Measurements from ENCODE around the gene PDE4D.

DNA sequence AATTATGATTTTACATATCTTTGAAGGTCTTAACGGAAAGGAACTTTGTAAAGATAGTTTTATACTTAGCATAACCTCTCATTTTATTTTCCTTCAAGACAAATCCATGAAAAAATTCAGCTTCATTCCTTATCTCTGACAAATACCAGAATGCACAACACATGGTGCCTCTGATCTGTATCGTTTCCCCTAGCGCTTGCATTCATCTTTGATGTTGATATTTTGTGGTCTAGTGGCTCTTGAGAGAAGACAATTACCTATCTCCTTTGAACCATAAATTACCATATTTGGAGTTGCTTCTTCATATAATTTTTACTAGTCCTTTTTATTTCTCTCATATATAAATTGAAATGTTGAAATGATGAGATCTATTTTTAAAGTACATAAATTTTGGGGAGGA, 551.3 kb downstream of the PDE4D start:
- TF ChIP-seq POLR2A (IDR thresholded peaks at IDR 0.05): no peak
- TF ChIP-seq, protein P1, sequence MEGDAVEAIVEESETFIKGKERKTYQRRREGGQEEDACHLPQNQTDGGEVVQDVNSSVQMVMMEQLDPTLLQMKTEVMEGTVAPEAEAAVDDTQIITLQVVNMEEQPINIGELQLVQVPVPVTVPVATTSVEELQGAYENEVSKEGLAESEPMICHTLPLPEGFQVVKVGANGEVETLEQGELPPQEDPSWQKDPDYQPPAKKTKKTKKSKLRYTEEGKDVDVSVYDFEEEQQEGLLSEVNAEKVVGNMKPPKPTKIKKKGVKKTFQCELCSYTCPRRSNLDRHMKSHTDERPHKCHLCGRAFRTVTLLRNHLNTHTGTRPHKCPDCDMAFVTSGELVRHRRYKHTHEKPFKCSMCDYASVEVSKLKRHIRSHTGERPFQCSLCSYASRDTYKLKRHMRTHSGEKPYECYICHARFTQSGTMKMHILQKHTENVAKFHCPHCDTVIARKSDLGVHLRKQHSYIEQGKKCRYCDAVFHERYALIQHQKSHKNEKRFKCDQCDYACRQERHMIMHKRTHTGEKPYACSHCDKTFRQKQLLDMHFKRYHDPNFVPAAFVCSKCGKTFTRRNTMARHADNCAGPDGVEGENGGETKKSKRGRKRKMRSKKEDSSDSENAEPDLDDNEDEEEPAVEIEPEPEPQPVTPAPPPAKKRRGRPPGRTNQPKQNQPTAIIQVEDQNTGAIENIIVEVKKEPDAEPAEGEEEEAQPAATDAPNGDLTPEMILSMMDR (IDR thresholded peaks at IDR 0.05): no peak

Data from heart left ventricle (tissue), 13 donors.